ENCODE data around the gene FBXO44.
"Not testable (repeated sequence)": the region's sequence is repeated elsewhere in the genome, so short reads cannot be mapped to it uniquely, and the experiment has no call there.

FBXO44 gene, protein sequence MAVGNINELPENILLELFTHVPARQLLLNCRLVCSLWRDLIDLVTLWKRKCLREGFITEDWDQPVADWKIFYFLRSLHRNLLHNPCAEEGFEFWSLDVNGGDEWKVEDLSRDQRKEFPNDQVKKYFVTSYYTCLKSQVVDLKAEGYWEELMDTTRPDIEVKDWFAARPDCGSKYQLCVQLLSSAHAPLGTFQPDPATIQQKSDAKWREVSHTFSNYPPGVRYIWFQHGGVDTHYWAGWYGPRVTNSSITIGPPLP

GRCh38 chr1:11654137-11654938, at the start of gene FBXO44, which contains the start of gene FBXO2:
FBXO44 (plus strand) TSS chr1:11654877; CDS start chr1:11655836, 959 bp downstream.
FBXO2 (minus strand) TSS chr1:11654429; CDS start chr1:11654340, 89 bp downstream.
- TF ChIP-seq POLR2A (IDR thresholded peaks at IDR 0.05; ENCODE audit: low read length) = no peak
- TF ChIP-seq GATA1 (IDR thresholded peaks at IDR 0.05; ENCODE audit: low read depth, low read length) = no peak
- DNase-seq = peak; percentile 24 to 41

- TF ChIP-seq POLR2A (IDR thresholded peaks at IDR 0.05; ENCODE audit: low read length) (no peak), GATA1 (IDR thresholded peaks at IDR 0.05; ENCODE audit: low read depth, low read length) (no peak)
Observed at GRCh38 chr1:11606775-11607174, 47.9 kb upstream of the FBXO44 start.

DNA sequence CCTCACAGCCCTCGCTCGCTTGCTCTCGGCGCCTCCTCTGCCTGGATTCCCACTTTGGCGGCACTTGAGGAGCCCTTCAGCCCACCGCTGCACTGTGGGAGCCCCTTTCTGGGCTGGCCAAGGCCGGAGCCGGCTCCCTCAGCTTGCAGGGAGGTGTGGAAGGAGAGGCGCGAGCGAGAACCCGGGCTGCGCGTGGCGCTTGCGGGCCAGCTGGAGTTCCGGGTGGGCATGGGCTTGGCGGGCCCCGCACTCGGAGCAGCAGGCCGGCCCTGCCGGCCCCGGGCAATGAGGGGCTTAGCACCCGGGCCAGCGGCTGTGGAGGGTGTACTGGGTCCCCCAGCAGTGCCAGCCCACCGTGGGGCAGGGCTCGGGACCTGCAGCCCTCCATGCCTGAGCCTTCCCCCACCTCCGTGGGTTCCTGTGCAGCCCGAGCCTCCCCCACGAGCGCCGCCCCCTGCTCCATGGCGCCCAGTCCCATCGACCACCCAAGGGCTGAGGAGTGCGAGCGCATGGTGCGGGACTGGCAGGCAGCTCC, 46.0 kb upstream of the FBXO44 start:
- not testable (repeated sequence) for DNase-seq

More at GRCh38 chr1:11606775-11607174, 47.9 kb upstream of the FBXO44 start:
- no peak for DNase-seq

GRCh38 chr1:11609378-11609777, 45.3 kb upstream of the FBXO44 start:
- not testable (repeated sequence) for DNase-seq

DNA sequence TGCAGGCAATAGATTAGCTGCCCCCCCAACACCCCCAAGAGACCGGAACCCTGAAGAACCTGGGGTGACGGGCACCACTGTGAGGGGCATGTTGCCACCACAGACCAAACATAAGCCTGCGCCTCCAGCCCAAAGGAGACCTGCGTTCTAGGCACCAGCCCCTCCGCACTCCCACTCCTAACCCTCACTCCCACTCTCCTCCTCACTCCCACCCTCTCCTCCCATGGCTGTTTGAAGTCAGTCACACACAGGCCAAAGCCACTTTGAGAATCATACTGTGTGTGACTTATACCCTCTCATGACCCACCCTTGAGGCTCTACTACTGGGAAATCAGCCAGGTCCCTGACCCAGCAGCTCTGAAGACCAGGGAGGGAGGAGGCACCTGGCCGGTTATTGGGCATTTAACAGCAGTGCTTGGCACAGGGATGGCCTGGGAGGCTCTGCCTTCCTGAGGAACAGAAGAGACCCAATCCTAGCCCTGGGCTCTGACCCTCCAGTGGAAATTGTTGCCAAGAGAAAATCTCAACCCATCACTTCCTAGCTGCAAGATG, 44.0 kb upstream of the FBXO44 start:
- no peak for DNase-seq
- TF ChIP-seq POLR2A (IDR thresholded peaks at IDR 0.05; ENCODE audit: low read length) (no peak), GATA1 (IDR thresholded peaks at IDR 0.05; ENCODE audit: low read depth, low read length) (no peak)

- TF ChIP-seq GATA1 (IDR thresholded peaks at IDR 0.05; ENCODE audit: low read depth, low read length) = no peak
- no peak for TF ChIP-seq POLR2A (IDR thresholded peaks at IDR 0.05; ENCODE audit: low read length)
- DNase-seq = peak in 1 of 2 experiments; percentile 14
Observed at GRCh38 chr1:11611638-11612327, 42.9 kb upstream of the FBXO44 start.

DNA sequence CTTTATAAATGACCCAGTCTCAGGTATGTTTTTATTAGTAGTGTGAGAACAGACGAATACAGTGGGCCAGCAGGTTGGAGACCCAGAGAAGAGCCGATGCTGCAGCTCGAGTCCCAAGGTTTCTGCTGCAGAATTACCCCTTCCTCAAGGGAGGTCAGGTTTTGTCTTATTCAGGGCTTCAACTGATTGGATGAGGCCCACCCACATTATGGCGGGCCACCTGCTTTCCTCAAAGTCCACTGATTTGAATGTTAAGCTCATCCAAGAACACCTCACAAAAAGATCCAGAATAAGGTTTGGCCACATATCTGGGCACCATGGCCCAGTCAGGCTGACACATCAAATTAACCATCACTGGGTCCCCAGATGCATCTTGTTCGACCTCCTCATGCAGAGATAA, 41.3 kb upstream of the FBXO44 start:
- no peak for TF ChIP-seq POLR2A (IDR thresholded peaks at IDR 0.05; ENCODE audit: low read length)
- TF ChIP-seq GATA1 (IDR thresholded peaks at IDR 0.05; ENCODE audit: low read depth, low read length) = no peak
- DNase-seq = no peak

DNA sequence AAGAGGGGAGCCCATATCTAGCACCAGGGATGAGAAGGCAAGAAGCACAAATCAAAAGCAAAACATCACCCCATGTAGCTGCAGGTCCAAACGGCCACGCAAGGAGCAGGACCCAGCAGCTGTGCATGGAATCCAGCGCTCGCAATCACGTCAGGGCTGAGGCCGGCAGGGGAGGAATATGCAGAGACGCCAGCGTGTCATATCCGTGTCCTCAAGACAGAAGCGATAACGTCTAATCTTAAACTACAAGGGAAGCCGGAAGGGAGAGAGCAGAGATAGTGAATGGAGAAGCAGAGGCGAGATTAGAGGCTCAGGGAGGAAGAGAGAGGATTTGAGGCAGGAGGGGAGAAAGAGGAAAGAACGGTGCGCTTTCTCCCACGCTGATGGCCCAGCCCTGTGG, 39.6 kb upstream of the FBXO44 start:
- no peak for DNase-seq

GRCh38 chr1:11616766-11617165, 37.9 kb upstream of the FBXO44 start:
- TF ChIP-seq POLR2A (IDR thresholded peaks at IDR 0.05; ENCODE audit: low read length) = no peak
- TF ChIP-seq GATA1 (IDR thresholded peaks at IDR 0.05; ENCODE audit: low read depth, low read length) = no peak
- no peak for DNase-seq

More for the DNA sequence above, 39.6 kb upstream of the FBXO44 start:
- TF ChIP-seq GATA1 (IDR thresholded peaks at IDR 0.05; ENCODE audit: low read depth, low read length) = no peak
- TF ChIP-seq POLR2A (IDR thresholded peaks at IDR 0.05; ENCODE audit: low read length) = no peak

DNA sequence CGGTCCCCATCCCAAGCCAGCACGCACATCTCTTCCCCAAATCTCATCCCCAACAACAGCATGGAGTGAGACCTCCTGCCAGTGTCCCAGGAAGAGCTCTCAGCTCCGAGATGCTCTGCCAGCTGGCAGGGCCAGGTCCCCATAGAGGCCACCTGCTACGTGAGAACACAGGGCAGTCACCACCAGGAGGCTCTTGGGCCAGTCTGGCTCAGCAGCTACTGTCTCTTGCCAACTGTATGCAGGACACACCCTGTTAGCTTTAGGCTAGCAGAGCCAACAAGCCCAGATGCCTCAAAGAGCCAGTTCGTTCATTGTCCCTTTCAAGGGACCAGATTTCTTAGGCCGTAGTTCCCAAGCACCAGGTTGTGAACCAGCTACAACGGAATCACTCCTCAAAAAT, 37.4 kb upstream of the FBXO44 start:
- TF ChIP-seq POLR2A (IDR thresholded peaks at IDR 0.05; ENCODE audit: low read length) (no peak), GATA1 (IDR thresholded peaks at IDR 0.05; ENCODE audit: low read depth, low read length) (no peak)
- DNase-seq = no peak

DNA sequence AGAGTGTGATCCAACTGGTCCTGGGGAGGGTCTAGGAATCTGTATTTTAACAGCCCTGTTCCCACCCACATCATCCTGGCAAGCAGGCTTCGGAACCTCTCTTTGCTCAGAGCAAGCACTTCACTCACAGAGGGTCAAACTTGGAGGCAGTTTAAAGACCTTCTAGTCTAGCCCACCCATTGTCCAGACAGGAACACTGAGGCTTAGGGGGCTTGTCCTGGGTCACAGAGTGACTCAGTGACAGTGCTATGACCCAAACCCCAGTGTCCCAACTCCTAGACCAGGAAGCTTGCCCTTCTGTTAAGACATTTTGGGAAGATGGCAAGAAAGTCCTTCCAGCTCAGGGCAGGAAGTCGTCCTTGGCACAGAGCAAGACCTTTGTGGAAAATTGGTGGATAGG, 36.9 kb upstream of the FBXO44 start:
- DNase-seq = no peak
- TF ChIP-seq GATA1 (IDR thresholded peaks at IDR 0.05; ENCODE audit: low read depth, low read length) (no peak), POLR2A (IDR thresholded peaks at IDR 0.05; ENCODE audit: low read length) (no peak)

GRCh38 chr1:11620405-11620804, 34.3 kb upstream of the FBXO44 start:
- no peak for DNase-seq
- TF ChIP-seq GATA1 (IDR thresholded peaks at IDR 0.05; ENCODE audit: low read depth, low read length) (no peak), POLR2A (IDR thresholded peaks at IDR 0.05; ENCODE audit: low read length) (no peak)

DNA sequence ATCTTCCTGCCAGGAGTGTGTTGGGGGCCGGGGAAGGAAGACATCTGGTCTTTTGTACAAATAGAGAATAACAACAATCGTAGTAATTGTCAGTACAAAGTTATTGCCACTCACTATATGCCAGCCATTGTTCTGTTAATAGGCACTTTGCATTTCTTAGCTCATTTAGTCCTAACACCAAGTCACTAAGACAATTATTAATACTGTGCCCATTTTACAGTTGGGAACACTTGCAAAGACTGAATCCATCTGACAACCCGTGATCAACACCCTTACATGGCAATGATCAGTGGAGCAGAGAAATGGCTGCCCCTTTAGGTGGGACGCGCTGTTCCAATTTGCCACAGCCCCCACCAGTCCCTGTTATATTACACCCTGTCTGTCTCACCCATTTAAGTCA, 33.8 kb upstream of the FBXO44 start:
- no peak for DNase-seq

DNA sequence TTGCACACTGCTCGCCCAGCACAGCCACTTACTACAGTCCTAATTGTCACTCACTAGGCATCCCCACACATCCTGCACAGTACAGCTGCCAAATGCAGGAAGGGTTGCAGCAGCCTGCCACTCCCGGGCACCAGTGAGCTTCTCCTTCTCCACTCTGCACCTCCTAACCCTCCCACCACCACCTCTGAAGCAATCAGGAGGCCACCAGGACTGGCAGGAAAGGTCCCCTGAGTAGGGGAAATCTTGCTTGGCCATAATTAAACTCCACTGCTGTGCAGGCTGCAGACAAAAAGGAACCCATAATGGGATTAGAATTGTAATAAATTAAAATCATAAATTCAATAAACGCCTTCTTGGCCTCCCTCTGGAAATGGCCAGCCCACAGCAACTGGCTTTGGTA, 32.3 kb upstream of the FBXO44 start:
- TF ChIP-seq POLR2A (IDR thresholded peaks at IDR 0.05; ENCODE audit: low read length) (no peak), GATA1 (IDR thresholded peaks at IDR 0.05; ENCODE audit: low read depth, low read length) (no peak)
- no peak for DNase-seq

More for the DNA sequence above, 33.8 kb upstream of the FBXO44 start:
- TF ChIP-seq POLR2A (IDR thresholded peaks at IDR 0.05; ENCODE audit: low read length) (no peak), GATA1 (IDR thresholded peaks at IDR 0.05; ENCODE audit: low read depth, low read length) (no peak)
